ENCODE results near the gene CDPF1. TPM values are rescaled to one million over a fixed set of nuclear protein-coding genes. Genes with fewer than 3 reads are reported as not detected.

The CDPF1 gene
- total and polyA plus RNA-seq, 2 experiments from 2014 or later = 10.1 to 14.5 TPM

- DNase-seq (ENCODE audit: low spot score) = no peak
- H3K27ac Mint-ChIP-seq = no peak overlapping the region; the same call in 1 of the 2 replicates
These were observed 43.6 kb upstream of the CDPF1 start for GRCh38 chr22:46293577-46294260.

More at GRCh38 chr22:46293577-46294260, 43.6 kb upstream of the CDPF1 start:
- H3K36me3 ChIP-seq (ENCODE audit: insufficient read depth) = no peaks in the 10 kb centered on the region
- no peaks in the 10 kb centered on the region for H3K27me3 ChIP-seq (ENCODE audit: insufficient read depth)
- H3K4me1 Mint-ChIP-seq = peaks cover 17% of the 10 kb centered on the region
- no peak for TF ChIP-seq ZNF331 (CRISPR knock-in tag; IDR thresholded peaks at IDR 0.05; ENCODE audit: low read depth)
- no peak for TF ChIP-seq ZNF114 (CRISPR knock-in tag; IDR thresholded peaks at IDR 0.05)
- no peak for TF ChIP-seq CTCF (conservative IDR thresholded peaks at IDR 0.05; ENCODE audit: low read depth in 2 of 2)
- no peak for TF ChIP-seq JUNB (IDR thresholded peaks at IDR 0.05; ENCODE audit: unreplicated experiment)
- no peak for TF ChIP-seq ETS1 (IDR thresholded peaks at IDR 0.05)
- no peak for TF ChIP-seq CREB1 (CRISPR knock-in tag; IDR thresholded peaks at IDR 0.05; ENCODE audit: low read depth)
- no peak for TF ChIP-seq NANOG (IDR thresholded peaks at IDR 0.05; ENCODE audit: borderline replicate concordance)
- TF ChIP-seq REST (IDR thresholded peaks at IDR 0.05; ENCODE audit: unreplicated experiment) = no peak
- TF ChIP-seq EZH2phosphoT487 (IDR thresholded peaks at IDR 0.05; ENCODE audit: unreplicated experiment) = no peak
- TF ChIP-seq ZNF462 (CRISPR knock-in tag; IDR thresholded peaks at IDR 0.05) = no peak
- TF ChIP-seq STAT1 (IDR thresholded peaks at IDR 0.05; ENCODE audit: unreplicated experiment) = no peak
- TF ChIP-seq POLR2AphosphoS5 (IDR thresholded peaks at IDR 0.05; ENCODE audit: low read depth) = no peak
- TF ChIP-seq EZH2 (IDR thresholded peaks at IDR 0.05; ENCODE audit: low read depth, unreplicated experiment) = no peak
- H4K20me1 ChIP-seq (replicated peaks; ENCODE audit: insufficient read depth) = peaks cover 4% of the 10 kb centered on the region; the same call in 1 of the 2 replicates
- H3K4me3 ChIP-seq = no peak overlapping the region
- no peak overlapping the region for H3K27ac ChIP-seq (ENCODE audit: low read depth)
- no peak overlapping the region for H3K4me3 Mint-ChIP-seq
- peaks cover 11% of the 10 kb centered on the region for H3K79me2 ChIP-seq (replicated peaks; ENCODE audit: insufficient read depth)
- H3K9me2 ChIP-seq (ENCODE audit: insufficient read depth) = no peaks in the 10 kb centered on the region
- peaks cover 20% of the 10 kb centered on the region for H3K27me3 Mint-ChIP-seq (ENCODE audit: insufficient read depth, low read depth, poor library complexity)
- peaks cover 2% of the 10 kb centered on the region; the same call in 1 of the 3 replicates for H3K9me3 Mint-ChIP-seq
- H3K4me2 ChIP-seq = no peak overlapping the region
- H2AFZ ChIP-seq = no peak overlapping the region
- H3K36me3 Mint-ChIP-seq (ENCODE audit: low read depth) = peaks cover 13% of the 10 kb centered on the region
- no peaks in the 10 kb centered on the region; the same call in 1 of the 2 replicates for H3F3A ChIP-seq (replicated peaks; ENCODE audit: low read depth)
- no peak for ATAC-seq
- peaks cover 10% of the 10 kb centered on the region for H3K4me1 ChIP-seq (ENCODE audit: insufficient read depth)

All from GM23338 (cell line).